HEK293 (cell line): Measurements from ENCODE around the gene CHRNA5.

Experiments
- CTCF ChIA-PET: fragments of 350-600 bp; formaldehyde crosslinking; extraction: SDS; loops from one replicate; lab custom pipeline; 2021; ENCODE audit warnings: antibody characterized with exemption; lab: Yijun Ruan, JAX
- POLR2A ChIA-PET: fragments of 300-600 bp; formaldehyde crosslinking; extraction: SDS; loops from one replicate; lab custom pipeline; 2020; ENCODE audit warnings: antibody characterized with exemption, inconsistent platforms; lab: Yijun Ruan, JAX
- H3K27ac ChIP-seq: fragments of 200-500 bp; sonication (Bioruptor generic); 2 replicates; pipeline ENCODE4 v1.5.1; 2014; ENCODE audit warnings: low read depth, low read length, control low read depth, inconsistent platforms; ENCODE audit errors: extremely low read depth
- H3K36me3 ChIP-seq, 2 experiments: fragments of 200-500 bp in 1 of 2; sonication (Bioruptor generic) in 1 of 2; 1 replicate in 1 of 2; 2 replicates in 1 of 2; pipeline ENCODE4 v1.5.1; 2014 to 2017; ENCODE audit warnings: inconsistent platforms in 2 of 2, low read length in 2 of 2; ENCODE audit not compliant: control insufficient read depth in 2 of 2, insufficient read depth in 1 of 2
- H3K4me1 ChIP-seq: fragments of 200-500 bp; sonication (Bioruptor generic); 2 replicates; pipeline ENCODE4 v1.5.1; 2014; ENCODE audit warnings: mild to moderate bottlenecking, low read length, inconsistent platforms; ENCODE audit not compliant: control insufficient read depth, insufficient read depth
- H3K4me3 ChIP-seq: 2 replicates; pipeline ENCODE4 v1.5.1; 2011; ENCODE audit warnings: low read depth, mild to moderate bottlenecking, control low read depth, low read length, moderate library complexity
- H3K9me3 ChIP-seq: fragments of 200-500 bp; sonication (Bioruptor generic); 2 replicates; pipeline ENCODE4 v1.5.1; 2014; ENCODE audit warnings: low read depth, low read length, inconsistent platforms; ENCODE audit not compliant: control insufficient read depth, insufficient read depth
- EGR2 ChIP-seq: fragments of 450-650 bp; formaldehyde crosslinking; IDR thresholded peaks from 2 replicates; pipeline ENCODE4 v1.5.1; 2016; ENCODE audit warnings: low read depth, missing biosample characterization, missing genetic modification characterization
- KLF9 ChIP-seq: fragments of 450-650 bp; formaldehyde crosslinking; IDR thresholded peaks from 2 replicates; pipeline ENCODE4 v1.5.1; 2016; ENCODE audit warnings: missing biosample characterization, missing genetic modification characterization, low read depth
- MYNN ChIP-seq: fragments of 450-650 bp; formaldehyde crosslinking; IDR thresholded peaks from 2 replicates; pipeline ENCODE4 v1.5.1; 2016; ENCODE audit warnings: missing biosample characterization, missing genetic modification characterization, borderline replicate concordance
- ZBTB10 ChIP-seq: fragments of 450-650 bp; formaldehyde crosslinking; IDR thresholded peaks from 2 replicates; pipeline ENCODE4 v1.5.1; 2016; ENCODE audit warnings: missing biosample characterization, missing genetic modification characterization
- ZBTB17 ChIP-seq: fragments of 450-650 bp; formaldehyde crosslinking; IDR thresholded peaks from 2 replicates; pipeline ENCODE4 v1.5.1; 2016; ENCODE audit warnings: missing biosample characterization, missing genetic modification characterization
- ZBTB21 ChIP-seq: fragments of 450-650 bp; formaldehyde crosslinking; IDR thresholded peaks from 2 replicates; pipeline ENCODE4 v1.5.1; 2017; ENCODE audit warnings: missing biosample characterization, missing genetic modification characterization
- ZEB2 ChIP-seq: fragments of 450-650 bp; formaldehyde crosslinking; IDR thresholded peaks from 2 replicates; pipeline ENCODE4 v1.5.1; 2016; ENCODE audit warnings: missing biosample characterization, missing genetic modification characterization
- ZNF121 ChIP-seq: fragments of 450-650 bp; formaldehyde crosslinking; IDR thresholded peaks from 2 replicates; pipeline ENCODE4 v1.5.1; 2016; ENCODE audit warnings: missing biosample characterization, missing genetic modification characterization
- ZNF132 ChIP-seq: fragments of 450-650 bp; formaldehyde crosslinking; IDR thresholded peaks from 2 replicates; pipeline ENCODE4 v1.5.1; 2017; ENCODE audit warnings: missing biosample characterization, missing genetic modification characterization, borderline replicate concordance
- ZNF148 ChIP-seq: fragments of 450-650 bp; formaldehyde crosslinking; IDR thresholded peaks from 2 replicates; pipeline ENCODE4 v1.5.0; 2017; ENCODE audit warnings: missing biosample characterization, missing genetic modification characterization, borderline replicate concordance
- ZNF26 ChIP-seq: fragments of 450-650 bp; formaldehyde crosslinking; IDR thresholded peaks from 2 replicates; pipeline ENCODE4 v1.5.1; 2016; ENCODE audit warnings: missing biosample characterization, missing genetic modification characterization
- ZNF292 ChIP-seq: fragments of 450-650 bp; formaldehyde crosslinking; IDR thresholded peaks from 2 replicates; pipeline ENCODE4 v1.5.1; 2016; ENCODE audit warnings: low read depth, missing biosample characterization, missing genetic modification characterization, borderline replicate concordance
- ZNF311 ChIP-seq: fragments of 450-650 bp; formaldehyde crosslinking; IDR thresholded peaks from 2 replicates; pipeline ENCODE4 v1.5.1; 2017; ENCODE audit warnings: missing biosample characterization, missing genetic modification characterization, borderline replicate concordance
- ZNF335 ChIP-seq: fragments of 450-650 bp; formaldehyde crosslinking; conservative IDR thresholded peaks from 2 replicates; pipeline ENCODE4 v1.5.1; 2016; ENCODE audit warnings: missing biosample characterization, missing genetic modification characterization
- ZNF596 ChIP-seq: fragments of 450-650 bp; IDR thresholded peaks from 2 replicates; pipeline ENCODE4 v1.5.0; 2018; ENCODE audit warnings: missing biosample characterization, mild to moderate bottlenecking, missing genetic modification characterization, moderate library complexity
- ZNF626 ChIP-seq: fragments of 450-650 bp; sonication (Bioruptor Pico); formaldehyde crosslinking; IDR thresholded peaks from 2 replicates; pipeline ENCODE4 v1.5.1; 2018; ENCODE audit warnings: missing biosample characterization, missing genetic modification characterization, inconsistent platforms
- ZNF645 ChIP-seq: fragments of 450-650 bp; formaldehyde crosslinking; IDR thresholded peaks from 2 replicates; pipeline ENCODE4; 2016; ENCODE audit warnings: missing biosample characterization, missing genetic modification characterization
- ZNF830 ChIP-seq: fragments of 450-650 bp; IDR thresholded peaks from 2 replicates; pipeline ENCODE4 v1.5.0; 2018; ENCODE audit warnings: missing biosample characterization, missing genetic modification characterization, low read depth, mild to moderate bottlenecking, moderate library complexity
- ZSCAN30 ChIP-seq: fragments of 450-650 bp; IDR thresholded peaks from 2 replicates; pipeline ENCODE4 v1.5.1; 2018; ENCODE audit warnings: missing biosample characterization, mild to moderate bottlenecking, missing genetic modification characterization, moderate library complexity

CHRNA5 gene

GRCh38 chr15:78598348-78598747, 33.0 kb downstream of the CHRNA5 start (continued):
- no peak for TF ChIP-seq ZNF148 (tag by site-specific recombination)

- no peak overlapping the region for H3K4me3 ChIP-seq
- ChIA-PET POLR2A (no interaction called here), CTCF (interaction anchor here (0.7 kb wide), 1 partner anchor 600 kb away, joined by 3 read pairs; no protein-coding TSS in a partner anchor)
- H3K36me3 ChIP-seq, result peaks cover 2 to 20% of the 10 kb centered on the region in 2 experiments
- no peaks in the 10 kb centered on the region for H3K9me3 ChIP-seq
- no peak overlapping the region for H3K27ac ChIP-seq
- TF ChIP-seq MYNN, result no peak
- TF ChIP-seq ZNF121 (tag by site-specific recombination), result no peak
- H3K4me1 ChIP-seq, result no peaks in the 10 kb centered on the region
Measured at GRCh38 chr15:78599189-78599588, 33.9 kb downstream of the CHRNA5 start.

- ChIA-PET CTCF (interaction anchor here (1.3 kb wide), 1 partner anchor 14 kb away, joined by 3 read pairs; no protein-coding TSS in a partner anchor), POLR2A (no interaction called here)
- Histone ChIP-seq H3K36me3 (peaks cover 0 to 15% of the 10 kb centered on the region in 2 experiments; a peak in 2 of 3 replicates), H3K4me3 (no peak overlapping the region), H3K27ac (no peak overlapping the region), H3K4me1 (no peaks in the 10 kb centered on the region), H3K9me3 (no peaks in the 10 kb centered on the region)
- TF ChIP-seq ZNF292 (tag by site-specific recombination) (no peak), ZNF830 (tag by site-specific recombination) (no peak), ZNF26 (tag by site-specific recombination) (no peak), ZBTB21 (tag by site-specific recombination) (no peak), ZNF335 (tag by site-specific recombination) (no peak), KLF9 (tag by site-specific recombination) (no peak), ZNF645 (tag by site-specific recombination) (no peak)
Measured at GRCh38 chr15:78603467-78603866, 38.1 kb downstream of the CHRNA5 start.

GRCh38 chr15:78604420-78604819, 39.1 kb downstream of the CHRNA5 start:
- CTCF ChIA-PET, result no interaction called here
- TF ChIP-seq ZBTB10 (tag by site-specific recombination) (no peak), ZEB2 (tag by site-specific recombination) (no peak), ZBTB17 (tag by site-specific recombination) (no peak), EGR2 (tag by site-specific recombination) (no peak), ZNF132 (no peak), ZSCAN30 (tag by site-specific recombination) (no peak), ZNF311 (tag by site-specific recombination) (no peak), ZNF596 (tag by site-specific recombination) (no peak), ZNF148 (tag by site-specific recombination) (no peak), ZNF335 (tag by site-specific recombination) (no peak), ZNF626 (tag by site-specific recombination) (no peak)

More at GRCh38 chr15:78604420-78604819, 39.1 kb downstream of the CHRNA5 start:
- POLR2A ChIA-PET, result no interaction called here
- no peak overlapping the region for H3K4me3 ChIP-seq
- H3K36me3 ChIP-seq, result peaks cover 0 to 15% of the 10 kb centered on the region in 2 experiments; a peak in 2 of 3 replicates
- H3K9me3 ChIP-seq, result no peaks in the 10 kb centered on the region
- H3K4me1 ChIP-seq, result no peaks in the 10 kb centered on the region
- H3K27ac ChIP-seq, result no peak overlapping the region
